ENCODE results near the gene ATXN1.
A peak's percentile ranks its signal among the peaks of the same experiment; 100 is the strongest.

Gene ATXN1

DNA sequence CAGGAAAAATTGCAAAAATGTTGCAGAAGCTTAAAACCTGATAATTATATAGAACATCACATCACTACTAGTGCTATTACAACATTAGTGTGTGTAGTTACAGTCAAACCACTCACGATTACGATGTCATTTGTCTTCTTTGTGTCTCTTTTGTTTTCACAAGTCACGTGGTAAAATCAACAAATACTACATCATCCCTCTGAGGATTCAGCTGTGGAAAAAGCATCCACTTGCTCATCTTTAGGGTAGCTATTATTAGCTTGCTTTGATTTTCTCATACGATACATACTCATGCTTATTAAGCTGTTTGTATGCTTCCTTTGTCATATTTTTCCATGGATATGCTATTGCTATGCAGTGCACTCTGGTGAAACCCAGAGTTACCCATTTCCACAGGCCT is 22.2 kb upstream of the ATXN1 start:
- Histone ChIP-seq H3K36me3 (ENCODE audit: control insufficient read depth in 2 of 2, insufficient read depth in 1 of 2, low read length in 2 of 2) (no peaks in the 10 kb centered on the region), H3K9me3 (ENCODE audit: control insufficient read depth, insufficient read depth, low read depth, low read length) (no peaks in the 10 kb centered on the region), H3K4me1 (ENCODE audit: control insufficient read depth, insufficient read depth, low read length) (0 out of 2 replicates have a peak, but pooled peaks cover 5% of the 10 kb centered on the region), H3K4me3 (ENCODE audit: low read depth, low read length) (no peak overlapping the region), H3K27ac (ENCODE audit: extremely low read depth, low read depth, low read length) (no peak overlapping the region)
- TF ChIP-seq ZEB2 (tag by site-specific recombination; IDR thresholded peaks at IDR 0.05), result peak; percentile 67; the same call in 1 of the 2 replicates
- no peak for TF ChIP-seq ZNF302 (tag by site-specific recombination; IDR thresholded peaks at IDR 0.05; ENCODE audit: low read depth)
- TF ChIP-seq ZNF366 (tag by site-specific recombination; conservative IDR thresholded peaks at IDR 0.05), result 0 out of 2 replicates have a peak, but pooled peaks have one; percentile 20
- 0 out of 2 replicates have a peak, but pooled peaks have one; percentile 23 for TF ChIP-seq FEZF1 (tag by site-specific recombination; IDR thresholded peaks at IDR 0.05)
- TF ChIP-seq ZNF629 (tag by site-specific recombination; IDR thresholded peaks at IDR 0.05), result peak; percentile 80
- CTCF ChIA-PET, result interaction anchor here (0.6 to 2.1 kb wide), 6 partner anchors 9 to 303 kb away, joined by 3 to 12 read pairs (median 4); no protein-coding TSS in a partner anchor
- POLR2A ChIA-PET, result interaction anchor here (1.7 kb wide), 1 partner anchor 22 kb away, joined by 3 read pairs; the partner anchor contains the start of gene ATXN1

DNA sequence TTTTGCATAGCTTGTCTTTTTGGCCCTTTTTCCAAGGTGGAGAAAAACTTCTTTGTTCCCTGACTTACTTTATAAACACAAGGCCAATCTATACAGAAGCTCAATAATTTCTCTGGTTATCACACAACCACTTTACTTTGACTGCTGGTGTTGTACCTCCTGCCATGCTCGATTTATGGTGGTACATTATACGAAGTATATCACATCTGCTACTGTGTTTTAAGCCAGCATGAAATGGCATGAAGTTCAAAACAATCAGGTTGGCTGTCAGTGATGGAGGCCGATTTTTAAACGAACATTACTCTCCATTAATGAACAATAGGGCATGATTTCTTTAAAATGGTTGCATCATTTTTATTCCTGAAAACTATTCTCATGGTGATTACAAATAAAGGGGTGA is 21.0 kb upstream of the ATXN1 start:
- CTCF ChIA-PET, result interaction anchor here (0.6 to 2.1 kb wide), 6 partner anchors 10 to 1667 kb away, joined by 3 to 14 read pairs (median 4); no protein-coding TSS in a partner anchor
- POLR2A ChIA-PET, result no interaction called here
- TF ChIP-seq ZNF133 (tag by site-specific recombination; IDR thresholded peaks at IDR 0.05) (0 out of 2 replicates have a peak, but pooled peaks have one; percentile 30), SP3 (tag by site-specific recombination; IDR thresholded peaks at IDR 0.05) (no peak)

DNA sequence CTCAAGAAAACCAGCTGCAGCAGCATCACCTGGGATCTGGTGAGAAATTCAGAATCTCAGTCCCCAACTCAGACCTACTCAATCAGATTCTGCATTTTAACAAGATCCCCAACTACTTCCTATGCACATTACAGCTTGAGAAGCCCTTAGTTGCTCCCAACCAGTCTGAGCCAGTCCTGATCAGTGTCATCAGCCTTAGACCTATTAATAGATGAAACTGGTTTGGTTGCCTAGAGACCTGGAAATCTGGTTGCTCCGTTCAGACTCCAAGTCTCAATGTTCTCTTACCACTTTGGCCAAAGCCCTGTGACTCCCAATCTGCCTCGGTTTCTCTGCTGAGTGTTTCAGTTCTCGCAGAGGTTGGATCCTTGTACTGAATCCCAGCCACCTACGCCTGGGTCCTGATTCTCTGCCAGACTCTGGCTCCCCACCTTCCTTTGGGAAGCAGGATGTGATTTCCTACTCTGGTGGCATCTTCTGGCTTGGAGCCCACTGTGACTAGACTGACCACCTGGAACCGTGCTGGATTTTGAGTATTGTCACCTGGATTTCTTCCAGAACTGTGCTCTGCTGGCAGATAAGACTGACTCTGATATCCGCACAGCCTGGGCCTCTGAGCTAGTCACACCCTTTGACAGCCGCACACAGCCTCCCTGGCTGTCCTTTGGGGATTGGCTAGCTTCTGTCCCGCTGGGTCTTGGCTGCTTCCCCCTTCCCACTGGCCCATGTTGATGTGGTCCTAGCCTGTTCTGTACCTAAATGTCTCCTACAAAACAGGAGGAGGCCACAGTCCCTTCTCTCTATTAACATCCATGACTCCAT is 20.3 kb upstream of the ATXN1 start:
- ChIA-PET CTCF (interaction anchor here (0.6 to 2.1 kb wide), 5 partner anchors 10 to 261 kb away, joined by 3 to 14 read pairs (median 4); no protein-coding TSS in a partner anchor), POLR2A (no interaction called here)
- 0 out of 2 replicates have a peak, but pooled peaks have one; percentile 14 for TF ChIP-seq ZBTB17 (tag by site-specific recombination; IDR thresholded peaks at IDR 0.05)
- TF ChIP-seq, protein P1, sequence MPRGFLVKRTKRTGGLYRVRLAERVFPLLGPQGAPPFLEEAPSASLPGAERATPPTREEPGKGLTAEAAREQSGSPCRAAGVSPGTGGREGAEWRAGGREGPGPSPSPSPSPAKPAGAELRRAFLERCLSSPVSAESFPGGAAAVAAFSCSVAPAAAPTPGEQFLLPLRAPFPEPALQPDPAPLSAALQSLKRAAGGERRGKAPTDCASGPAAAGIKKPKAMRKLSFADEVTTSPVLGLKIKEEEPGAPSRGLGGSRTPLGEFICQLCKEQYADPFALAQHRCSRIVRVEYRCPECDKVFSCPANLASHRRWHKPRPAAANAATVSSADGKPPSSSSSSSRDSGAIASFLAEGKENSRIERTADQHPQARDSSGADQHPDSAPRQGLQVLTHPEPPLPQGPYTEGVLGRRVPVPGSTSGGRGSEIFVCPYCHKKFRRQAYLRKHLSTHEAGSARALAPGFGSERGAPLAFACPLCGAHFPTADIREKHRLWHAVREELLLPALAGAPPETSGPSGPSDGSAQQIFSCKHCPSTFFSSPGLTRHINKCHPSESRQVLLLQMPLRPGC (tag by site-specific recombination; IDR thresholded peaks at IDR 0.05), result no peak
- TF ChIP-seq SP7 (tag by site-specific recombination; IDR thresholded peaks at IDR 0.05), result no peak
- no peak for TF ChIP-seq ZNF660 (tag by site-specific recombination; IDR thresholded peaks at IDR 0.05)
- TF ChIP-seq, protein P2, sequence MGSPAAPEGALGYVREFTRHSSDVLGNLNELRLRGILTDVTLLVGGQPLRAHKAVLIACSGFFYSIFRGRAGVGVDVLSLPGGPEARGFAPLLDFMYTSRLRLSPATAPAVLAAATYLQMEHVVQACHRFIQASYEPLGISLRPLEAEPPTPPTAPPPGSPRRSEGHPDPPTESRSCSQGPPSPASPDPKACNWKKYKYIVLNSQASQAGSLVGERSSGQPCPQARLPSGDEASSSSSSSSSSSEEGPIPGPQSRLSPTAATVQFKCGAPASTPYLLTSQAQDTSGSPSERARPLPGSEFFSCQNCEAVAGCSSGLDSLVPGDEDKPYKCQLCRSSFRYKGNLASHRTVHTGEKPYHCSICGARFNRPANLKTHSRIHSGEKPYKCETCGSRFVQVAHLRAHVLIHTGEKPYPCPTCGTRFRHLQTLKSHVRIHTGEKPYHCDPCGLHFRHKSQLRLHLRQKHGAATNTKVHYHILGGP (tag by site-specific recombination; IDR thresholded peaks at IDR 0.05), result no peak
- TF ChIP-seq, protein P3, sequence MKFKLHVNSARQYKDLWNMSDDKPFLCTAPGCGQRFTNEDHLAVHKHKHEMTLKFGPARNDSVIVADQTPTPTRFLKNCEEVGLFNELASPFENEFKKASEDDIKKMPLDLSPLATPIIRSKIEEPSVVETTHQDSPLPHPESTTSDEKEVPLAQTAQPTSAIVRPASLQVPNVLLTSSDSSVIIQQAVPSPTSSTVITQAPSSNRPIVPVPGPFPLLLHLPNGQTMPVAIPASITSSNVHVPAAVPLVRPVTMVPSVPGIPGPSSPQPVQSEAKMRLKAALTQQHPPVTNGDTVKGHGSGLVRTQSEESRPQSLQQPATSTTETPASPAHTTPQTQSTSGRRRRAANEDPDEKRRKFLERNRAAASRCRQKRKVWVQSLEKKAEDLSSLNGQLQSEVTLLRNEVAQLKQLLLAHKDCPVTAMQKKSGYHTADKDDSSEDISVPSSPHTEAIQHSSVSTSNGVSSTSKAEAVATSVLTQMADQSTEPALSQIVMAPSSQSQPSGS (tag by site-specific recombination; IDR thresholded peaks at IDR 0.05; ENCODE audit: low read depth), result no peak
- Histone ChIP-seq H3K27ac (ENCODE audit: extremely low read depth, low read depth, low read length) (no peak overlapping the region), H3K9me3 (ENCODE audit: control insufficient read depth, insufficient read depth, low read depth, low read length) (no peaks in the 10 kb centered on the region), H3K4me1 (ENCODE audit: control insufficient read depth, insufficient read depth, low read length) (0 out of 2 replicates have a peak, but pooled peaks cover 5% of the 10 kb centered on the region), H3K36me3 (ENCODE audit: control insufficient read depth in 2 of 2, insufficient read depth in 1 of 2, low read length in 2 of 2) (no peaks in the 10 kb centered on the region), H3K4me3 (ENCODE audit: low read depth, low read length) (no peak overlapping the region)

More for the DNA sequence above, 21.0 kb upstream of the ATXN1 start:
- H3K4me3 ChIP-seq (ENCODE audit: low read depth, low read length), result no peak overlapping the region
- H3K36me3 ChIP-seq (ENCODE audit: control insufficient read depth in 2 of 2, insufficient read depth in 1 of 2, low read length in 2 of 2), result no peaks in the 10 kb centered on the region
- no peak overlapping the region for H3K27ac ChIP-seq (ENCODE audit: extremely low read depth, low read depth, low read length)
- 0 out of 2 replicates have a peak, but pooled peaks cover 5% of the 10 kb centered on the region for H3K4me1 ChIP-seq (ENCODE audit: control insufficient read depth, insufficient read depth, low read length)
- no peaks in the 10 kb centered on the region for H3K9me3 ChIP-seq (ENCODE audit: control insufficient read depth, insufficient read depth, low read depth, low read length)
